ENCODE results near the gene DHX16. TPM values are rescaled to one million over a fixed set of nuclear protein-coding genes. Genes with fewer than 3 reads are reported as not detected.
"Not testable (repeated sequence)": the region's sequence is repeated elsewhere in the genome, so short reads cannot be mapped to it uniquely, and the experiment has no call there.

DHX16 gene
- polyA plus RNA-seq, 1 donor (not counting 4 experiments of a cell fraction or from before 2014, with no cell fraction given) = 34.2 TPM

- H3K36me3 ChIP-seq (ENCODE audit: control insufficient read depth in 2 of 2, extremely low read depth in 1 of 2, insufficient read depth in 2 of 2, low read length in 2 of 2) = peaks cover 18 to 37% of the 10 kb centered on the region in 2 experiments
- dilution Hi-C loops (cut with MboI; ENCODE audit: extremely low pct_ligation_motif_present, low sequenced_read_pairs) = no loop called here
- no peak overlapping the region for H3K4me2 ChIP-seq (ENCODE audit: control insufficient read depth, extremely low read depth, insufficient read depth, low read depth, low read length)
- no peaks in the 10 kb centered on the region for H3K9me3 ChIP-seq (ENCODE audit: control insufficient read depth, low read depth, low read length)
- no peaks in the 10 kb centered on the region for H3K9me1 ChIP-seq (ENCODE audit: control insufficient read depth, extremely low read depth, insufficient read depth, low read length)
- H2AFZ ChIP-seq (ENCODE audit: control insufficient read depth, low read length) = no peak overlapping the region
- TF ChIP-seq EZH2 (IDR thresholded peaks at IDR 0.05; ENCODE audit: low read length) = no peak
- no peak overlapping the region for H3K27ac ChIP-seq (ENCODE audit: control insufficient read depth, insufficient read depth, low read length)
- peaks cover 21% of the 10 kb centered on the region for H3K4me1 ChIP-seq (ENCODE audit: control insufficient read depth, extremely low read depth, insufficient read depth, low read length)
- no peak overlapping the region for H3K9ac ChIP-seq (ENCODE audit: control insufficient read depth, extremely low read depth, insufficient read depth, low read length)
- H3K79me2 ChIP-seq (ENCODE audit: control insufficient read depth, insufficient read depth, low read length) = peaks cover 44% of the 10 kb centered on the region
- FAIRE-seq (no peak), DNase-seq (ENCODE audit: low read depth, low spot score) (no peak)
- peaks cover 26% of the 10 kb centered on the region for H4K20me1 ChIP-seq (ENCODE audit: control insufficient read depth, extremely low read depth, insufficient read depth, low read length)
- H3K4me3 ChIP-seq (ENCODE audit: control insufficient read depth in 2 of 3, extremely low read depth in 1 of 3, insufficient read depth in 2 of 3, low read depth in 1 of 3, low read length in 3 of 3) = no peak overlapping the region
- no peaks in the 10 kb centered on the region for H3K27me3 ChIP-seq (ENCODE audit: control insufficient read depth, extremely low read depth, insufficient read depth, low read length)
Observed at GRCh38 chr6:30676660-30677285, 4.0 kb upstream of the DHX16 start.

GRCh38 chr6:30670760-30671527 lies 1.9 kb downstream of the DHX16 start:
- H3K4me2 ChIP-seq (ENCODE audit: control insufficient read depth, extremely low read depth, insufficient read depth, low read depth, low read length) = peak overlapping the region; percentile 89
- H3K4me1 ChIP-seq (ENCODE audit: control insufficient read depth, extremely low read depth, insufficient read depth, low read length) = peaks cover 7% of the 10 kb centered on the region
- H3K9ac ChIP-seq (ENCODE audit: control insufficient read depth, extremely low read depth, insufficient read depth, low read length) = no peak overlapping the region
- H4K20me1 ChIP-seq (ENCODE audit: control insufficient read depth, extremely low read depth, insufficient read depth, low read length) = no peaks in the 10 kb centered on the region
- H3K36me3 ChIP-seq (ENCODE audit: control insufficient read depth in 2 of 2, extremely low read depth in 1 of 2, insufficient read depth in 2 of 2, low read length in 2 of 2) = peaks cover 14 to 27% of the 10 kb centered on the region in 2 experiments
- H3K79me2 ChIP-seq (ENCODE audit: control insufficient read depth, insufficient read depth, low read length) = peaks cover 22% of the 10 kb centered on the region
- no peaks in the 10 kb centered on the region for H3K9me3 ChIP-seq (ENCODE audit: control insufficient read depth, low read depth, low read length)
- H3K27ac ChIP-seq (ENCODE audit: control insufficient read depth, insufficient read depth, low read length) = no peak overlapping the region
- H2AFZ ChIP-seq (ENCODE audit: control insufficient read depth, low read length) = no peak overlapping the region
- FAIRE-seq = no peak
- H3K9me1 ChIP-seq (ENCODE audit: control insufficient read depth, extremely low read depth, insufficient read depth, low read length) = no peaks in the 10 kb centered on the region
- dilution Hi-C loops (cut with MboI; ENCODE audit: extremely low pct_ligation_motif_present, low sequenced_read_pairs) = no loop called here
- no peak for DNase-seq (ENCODE audit: low read depth, low spot score)
- TF ChIP-seq EZH2 (IDR thresholded peaks at IDR 0.05; ENCODE audit: low read length) (no peak), CTCF (optimal IDR thresholded peaks at IDR 0.05 in 1 of 3, IDR thresholded peaks at IDR 0.05 in 1 of 3, conservative IDR thresholded peaks at IDR 0.05 in 1 of 3; ENCODE audit: extremely low read depth in 1 of 3, insufficient read depth in 2 of 3, low read length in 3 of 3) (peak in 2 of 3 experiments; percentile 17 to 45)
- H3K27me3 ChIP-seq (ENCODE audit: control insufficient read depth, extremely low read depth, insufficient read depth, low read length) = no peaks in the 10 kb centered on the region
- H3K4me3 ChIP-seq (ENCODE audit: control insufficient read depth in 2 of 3, extremely low read depth in 1 of 3, insufficient read depth in 2 of 3, low read depth in 1 of 3, low read length in 3 of 3) = no peak overlapping the region

- H3K79me2 ChIP-seq (ENCODE audit: control insufficient read depth, insufficient read depth, low read length); H3K4me2 ChIP-seq (ENCODE audit: control insufficient read depth, extremely low read depth, insufficient read depth, low read depth, low read length); H4K20me1 ChIP-seq (ENCODE audit: control insufficient read depth, extremely low read depth, insufficient read depth, low read length); FAIRE-seq; H3K9me1 ChIP-seq (ENCODE audit: control insufficient read depth, extremely low read depth, insufficient read depth, low read length); H3K9ac ChIP-seq (ENCODE audit: control insufficient read depth, extremely low read depth, insufficient read depth, low read length); dilution Hi-C loops (cut with MboI; ENCODE audit: extremely low pct_ligation_motif_present, low sequenced_read_pairs); H3K9me3 ChIP-seq (ENCODE audit: control insufficient read depth, low read depth, low read length); H3K27ac ChIP-seq (ENCODE audit: control insufficient read depth, insufficient read depth, low read length); H3K27me3 ChIP-seq (ENCODE audit: control insufficient read depth, extremely low read depth, insufficient read depth, low read length); H2AFZ ChIP-seq (ENCODE audit: control insufficient read depth, low read length); H3K4me1 ChIP-seq (ENCODE audit: control insufficient read depth, extremely low read depth, insufficient read depth, low read length); H3K4me3 ChIP-seq (ENCODE audit: control insufficient read depth in 2 of 3, extremely low read depth in 1 of 3, insufficient read depth in 2 of 3, low read depth in 1 of 3, low read length in 3 of 3); DNase-seq (ENCODE audit: low read depth, low spot score): not testable (repeated sequence)
- peaks cover 39 to 54% of the 10 kb centered on the region in 2 experiments for H3K36me3 ChIP-seq (ENCODE audit: control insufficient read depth in 2 of 2, extremely low read depth in 1 of 2, insufficient read depth in 2 of 2, low read length in 2 of 2)
Observed at GRCh38 chr6:30666300-30666699, 6.5 kb downstream of the DHX16 start.
